H9 (cell line): ENCODE data around the gene FRZB. TPM values are rescaled to one million over a fixed set of nuclear protein-coding genes. Genes with fewer than 3 reads are reported as not detected.

Experiments
- DNase-seq: peaks from one replicate; pipeline ENCODE4 v3.0.0-alpha.2; 2017
- H2AFZ ChIP-seq: one replicate; pipeline ENCODE4 v1.6.1; 2013; ENCODE audit warnings: mild to moderate bottlenecking, low read length, control low read depth, moderate library complexity
- H2AK5ac ChIP-seq: 2 replicates; pipeline ENCODE4 v1.6.1; 2013; ENCODE audit warnings: low read length, control low read depth, mixed read lengths; ENCODE audit not compliant: insufficient read length
- H2BK120ac ChIP-seq: one replicate; pipeline ENCODE4 v1.6.1; 2013; ENCODE audit warnings: low read depth, mild to moderate bottlenecking, low read length, control low read depth, inconsistent platforms; ENCODE audit not compliant: poor library complexity, severe bottlenecking
- H2BK12ac ChIP-seq: 2 replicates; pipeline ENCODE4 v1.6.1; 2013; ENCODE audit warnings: low read length, control low read depth, mixed read lengths, low read depth; ENCODE audit not compliant: insufficient read length
- H2BK15ac ChIP-seq: 2 replicates; pipeline ENCODE4 v1.6.1; 2013; ENCODE audit warnings: low read depth, low read length, control low read depth
- H2BK20ac ChIP-seq: one replicate; pipeline ENCODE4 v1.6.1; 2013; ENCODE audit warnings: low read depth, mild to moderate bottlenecking, low read length, control low read depth, inconsistent platforms; ENCODE audit not compliant: poor library complexity, severe bottlenecking
- H2BK5ac ChIP-seq: 2 replicates; pipeline ENCODE4 v1.6.1; 2013; ENCODE audit warnings: low read length, control low read depth, mixed read lengths; ENCODE audit not compliant: insufficient read length
- H3K14ac ChIP-seq: 2 replicates; pipeline ENCODE4 v1.6.1; 2013; ENCODE audit warnings: low read length, control low read depth; ENCODE audit not compliant: insufficient read depth
- H3K18ac ChIP-seq: 2 replicates; pipeline ENCODE4 v1.6.1; 2013; ENCODE audit warnings: low read depth, mild to moderate bottlenecking, mixed read lengths, low read length, control low read depth; ENCODE audit not compliant: insufficient read length
- H3K23ac ChIP-seq: 2 replicates; pipeline ENCODE4 v1.6.1; 2013; ENCODE audit warnings: low read length, control low read depth, mixed read lengths, low read depth; ENCODE audit not compliant: insufficient read length
- H3K23me2 ChIP-seq: 2 replicates; pipeline ENCODE4 v1.6.1; 2013; ENCODE audit warnings: low read depth, mild to moderate bottlenecking, mixed read lengths, low read length, control low read depth; ENCODE audit not compliant: insufficient read length, poor library complexity, severe bottlenecking
- H3K27ac ChIP-seq: 2 replicates; pipeline ENCODE4 v1.5.1; 2013; ENCODE audit warnings: low read length, control low read depth, mixed read lengths, low read depth; ENCODE audit not compliant: insufficient read length
- H3K27me3 ChIP-seq: 2 replicates; pipeline ENCODE4 v1.6.1; 2013; ENCODE audit warnings: low read length, control low read depth, inconsistent platforms; ENCODE audit not compliant: insufficient read depth
- H3K4ac ChIP-seq: 2 replicates; pipeline ENCODE4 v1.6.1; 2013; ENCODE audit warnings: low read depth, mild to moderate bottlenecking, control low read depth, inconsistent platforms, low read length, moderate library complexity
- H3K4me1 ChIP-seq: 2 replicates; pipeline ENCODE4 v1.6.1; 2013; ENCODE audit warnings: low read length, control low read depth, inconsistent platforms; ENCODE audit not compliant: insufficient read depth
- H3K4me2 ChIP-seq: 2 replicates; pipeline ENCODE4 v1.6.1; 2013; ENCODE audit warnings: low read length, control low read depth, mixed read lengths; ENCODE audit not compliant: insufficient read length, insufficient read depth
- H3K56ac ChIP-seq: 2 replicates; pipeline ENCODE4 v1.6.1; 2013; ENCODE audit warnings: low read depth, mild to moderate bottlenecking, mixed read lengths, low read length, control low read depth; ENCODE audit not compliant: insufficient read length
- H3K79me1 ChIP-seq: 2 replicates; pipeline ENCODE4 v1.6.1; 2013; ENCODE audit warnings: low read depth, mild to moderate bottlenecking, moderate library complexity, low read length, control low read depth, inconsistent platforms; ENCODE audit not compliant: insufficient read depth, poor library complexity, severe bottlenecking
- H3K79me2 ChIP-seq: 2 replicates; pipeline ENCODE4 v1.6.1; 2013; ENCODE audit warnings: low read length, control low read depth, inconsistent platforms; ENCODE audit not compliant: insufficient read depth
- H3K9ac ChIP-seq: 2 replicates; pipeline ENCODE4 v1.6.1; 2013; ENCODE audit warnings: low read length, control low read depth, mixed read lengths; ENCODE audit not compliant: insufficient read length; ENCODE audit errors: extremely low read depth
- H3K9me3 ChIP-seq: one replicate; pipeline ENCODE4 v1.6.1; 2013; ENCODE audit warnings: low read depth, low read length, inconsistent platforms; ENCODE audit not compliant: control insufficient read depth
- H3T11ph ChIP-seq: one replicate; pipeline ENCODE4 v1.6.1; 2013; ENCODE audit warnings: mild to moderate bottlenecking, low read length, control low read depth, inconsistent platforms
- H4K20me1 ChIP-seq: one replicate; pipeline ENCODE4 v1.6.1; 2013; ENCODE audit not compliant: control insufficient read depth, insufficient read length, insufficient read depth
- H4K5ac ChIP-seq: 2 replicates; pipeline ENCODE4 v1.6.1; 2013; ENCODE audit warnings: low read depth, mild to moderate bottlenecking, mixed read lengths, low read length, control low read depth; ENCODE audit not compliant: insufficient read length
- H4K8ac ChIP-seq: replicated peaks from 2 replicates; pipeline ENCODE4 v1.6.1; 2013; ENCODE audit warnings: low read length, control low read depth, mixed read lengths, low read depth; ENCODE audit not compliant: insufficient read length
- H4K91ac ChIP-seq: 2 replicates; pipeline ENCODE4 v1.6.1; 2013; ENCODE audit warnings: low read depth, mild to moderate bottlenecking, moderate library complexity, mixed read lengths, low read length, control low read depth; ENCODE audit not compliant: insufficient read length
- H3K27ac Mint-ChIP-seq, 3 experiments: 2 replicates in 2 of 3; 3 replicates in 1 of 3; pipeline ENCODE4 v1.8.0; 2020 to 2021; ENCODE audit warnings: mixed read lengths in 3 of 3, mild to moderate bottlenecking in 1 of 3, moderate library complexity in 1 of 3
- H3K27me3 Mint-ChIP-seq: 2 replicates; pipeline ENCODE4 v1.8.0; 2021; ENCODE audit warnings: low read depth, mild to moderate bottlenecking, moderate library complexity, mixed read lengths
- H3K36me3 Mint-ChIP-seq, 3 experiments: 2 replicates in 2 of 3; 3 replicates in 1 of 3; pipeline ENCODE4 v1.8.0; 2020 to 2021; ENCODE audit warnings: low read depth in 3 of 3, mixed read lengths in 3 of 3; ENCODE audit not compliant: insufficient read depth in 1 of 3
- H3K4me1 Mint-ChIP-seq, 2 experiments: 2 replicates each; pipeline ENCODE4 v1.8.0; 2020; ENCODE audit warnings: mixed read lengths in 2 of 2
- H3K4me3 Mint-ChIP-seq, 2 experiments: 2 replicates in 1 of 2; 3 replicates in 1 of 2; pipeline ENCODE4 v1.8.0; 2020 to 2021; ENCODE audit warnings: mild to moderate bottlenecking in 2 of 2, mixed read lengths in 2 of 2, moderate library complexity in 1 of 2
- H3K9me3 Mint-ChIP-seq, 2 experiments: 2 replicates in 1 of 2; 3 replicates in 1 of 2; pipeline ENCODE4 v1.8.0; 2020; ENCODE audit warnings: mild to moderate bottlenecking in 2 of 2, mixed read lengths in 2 of 2, moderate library complexity in 1 of 2
- WGBS: extraction: QIAGEN DNeasy Blood & Tissue Kit; methylation state at CpG from one replicate; pipeline ENCODE4 v1.1.7; 2013; ENCODE audit warnings: missing lambda C conversion rate, low lambda C conversion rate, mixed read lengths; ENCODE audit not compliant: insufficient read length; ENCODE audit errors: extremely low coverage; 5-methylcytosine and 5-hydroxymethylcytosine counted together
- total RNA-seq: library from RNA; stranded (reverse); gene quantifications from 2 replicates; pipeline ENCODE4 v1.2.1, GENCODE V29; 2021
- TF ChIP-seq, protein P1 (sequence below): fragments of 200-600 bp; sonication (generic); conservative IDR thresholded peaks from 3 replicates; pipeline ENCODE4 v1.8.0; 2021; ENCODE audit warnings: antibody characterized with exemption, mild to moderate bottlenecking

FRZB gene
- total RNA-seq, 1 experiment from 2014 or later = 1.1 TPM

DNA sequence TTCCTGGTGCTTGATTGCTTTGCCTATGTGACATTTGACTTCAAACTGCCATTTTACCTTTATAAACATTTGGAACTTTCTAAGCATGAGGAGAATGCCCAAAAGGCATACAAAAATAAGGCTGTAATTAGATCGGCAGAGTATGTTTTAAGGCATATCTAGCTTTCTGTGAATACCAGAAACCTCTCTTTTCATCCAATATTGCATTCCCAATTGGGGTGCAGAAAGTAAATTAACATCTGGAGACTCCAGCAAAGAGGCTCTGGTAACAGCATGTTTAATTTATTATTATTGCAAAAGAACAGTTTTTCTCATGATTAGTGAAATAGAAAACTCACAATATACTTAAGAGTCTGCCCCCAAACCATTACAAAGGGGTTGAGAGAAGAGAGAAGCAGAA, 32.1 kb downstream of the FRZB start:
- H4K20me1 ChIP-seq = no peaks in the 10 kb centered on the region
- H3K27me3 ChIP-seq = no peaks in the 10 kb centered on the region
- no peak overlapping the region for H2BK20ac ChIP-seq
- H3K18ac ChIP-seq = no peak overlapping the region
- H2BK15ac ChIP-seq = no peak overlapping the region
- H4K5ac ChIP-seq = no peak overlapping the region
- Mint-ChIP-seq H3K4me3 (no peak overlapping the region), H3K4me1 (peaks cover 13 to 23% of the 10 kb centered on the region in 2 experiments), H3K27me3 (no peaks in the 10 kb centered on the region; the same call in 1 of the 2 replicates), H3K9me3 (no peaks in the 10 kb centered on the region), H3K27ac (no peak overlapping the region), H3K36me3 (no peaks in the 10 kb centered on the region)
- no peak overlapping the region for H3K14ac ChIP-seq
- H2AFZ ChIP-seq = no peak overlapping the region
- H3K23ac ChIP-seq = no peak overlapping the region
- H3K79me1 ChIP-seq = no peaks in the 10 kb centered on the region
- H3K79me2 ChIP-seq = no peaks in the 10 kb centered on the region; the same call in 1 of the 2 replicates
- no peak overlapping the region for H2BK5ac ChIP-seq
- H3K9ac ChIP-seq = no peak overlapping the region
- H3K4me1 ChIP-seq = no peaks in the 10 kb centered on the region
- no peak overlapping the region for H2BK120ac ChIP-seq
- no peak for DNase-seq
- H3K4me2 ChIP-seq = no peak overlapping the region
- no peaks in the 10 kb centered on the region for H3K23me2 ChIP-seq
- H2BK12ac ChIP-seq = no peak overlapping the region
- TF ChIP-seq, protein P1, sequence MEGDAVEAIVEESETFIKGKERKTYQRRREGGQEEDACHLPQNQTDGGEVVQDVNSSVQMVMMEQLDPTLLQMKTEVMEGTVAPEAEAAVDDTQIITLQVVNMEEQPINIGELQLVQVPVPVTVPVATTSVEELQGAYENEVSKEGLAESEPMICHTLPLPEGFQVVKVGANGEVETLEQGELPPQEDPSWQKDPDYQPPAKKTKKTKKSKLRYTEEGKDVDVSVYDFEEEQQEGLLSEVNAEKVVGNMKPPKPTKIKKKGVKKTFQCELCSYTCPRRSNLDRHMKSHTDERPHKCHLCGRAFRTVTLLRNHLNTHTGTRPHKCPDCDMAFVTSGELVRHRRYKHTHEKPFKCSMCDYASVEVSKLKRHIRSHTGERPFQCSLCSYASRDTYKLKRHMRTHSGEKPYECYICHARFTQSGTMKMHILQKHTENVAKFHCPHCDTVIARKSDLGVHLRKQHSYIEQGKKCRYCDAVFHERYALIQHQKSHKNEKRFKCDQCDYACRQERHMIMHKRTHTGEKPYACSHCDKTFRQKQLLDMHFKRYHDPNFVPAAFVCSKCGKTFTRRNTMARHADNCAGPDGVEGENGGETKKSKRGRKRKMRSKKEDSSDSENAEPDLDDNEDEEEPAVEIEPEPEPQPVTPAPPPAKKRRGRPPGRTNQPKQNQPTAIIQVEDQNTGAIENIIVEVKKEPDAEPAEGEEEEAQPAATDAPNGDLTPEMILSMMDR = no peak
- H2AK5ac ChIP-seq = no peak overlapping the region
- H3K4ac ChIP-seq = no peak overlapping the region
- no peaks in the 10 kb centered on the region for H3K9me3 ChIP-seq
- no CpG with 5 or more reads among the region's 1 CpG for WGBS
- no peak overlapping the region for H4K8ac ChIP-seq
- no peak overlapping the region for H4K91ac ChIP-seq
- no peak overlapping the region for H3K56ac ChIP-seq
- no peak overlapping the region for H3T11ph ChIP-seq
- H3K27ac ChIP-seq = no peak overlapping the region
